Fibroblast of pulmonary artery (primary cell): ENCODE measurements around the gene FRMD4A.

Experiments
- DNase-seq: peaks from one replicate; pipeline ENCODE4 v3.0.0-alpha.2; 2010; ENCODE audit warnings: low read depth
- H3K4me3 ChIP-seq: replicated peaks from 2 replicates; pipeline ENCODE4 v1.5.1; 2011; ENCODE audit warnings: low read depth, mild to moderate bottlenecking, control low read depth, low read length, moderate library complexity
- CTCF ChIP-seq: IDR thresholded peaks from 2 replicates; pipeline ENCODE4 v1.5.1; 2011; ENCODE audit warnings: mild to moderate bottlenecking, control low read depth, low read length, inconsistent platforms; ENCODE audit errors: missing control alignments

FRMD4A gene

GRCh38 chr10:14039968-14040668, 290.6 kb downstream of the FRMD4A start:
- peak; percentile 88 for DNase-seq
- no peak for TF ChIP-seq CTCF
- H3K4me3 ChIP-seq, result no peak overlapping the region

- TF ChIP-seq CTCF, result no peak
- no peak for DNase-seq
- no peak overlapping the region for H3K4me3 ChIP-seq
These were observed 294.5 kb downstream of the FRMD4A start for GRCh38 chr10:14036233-14036632.

- no peak overlapping the region for H3K4me3 ChIP-seq
- no peak for TF ChIP-seq CTCF
- DNase-seq, result no peak
These were observed 295.2 kb downstream of the FRMD4A start for GRCh38 chr10:14035506-14035905.

- H3K4me3 ChIP-seq, result no peak overlapping the region
- DNase-seq, result peak; percentile 23
- peak; percentile 77 for TF ChIP-seq CTCF
These were observed 298.2 kb downstream of the FRMD4A start for GRCh38 chr10:14032406-14032998.

- TF ChIP-seq CTCF, result no peak
- no peak for DNase-seq
- H3K4me3 ChIP-seq, result no peak overlapping the region
These were observed 304.4 kb downstream of the FRMD4A start for GRCh38 chr10:14026325-14026724.

GRCh38 chr10:14025283-14026189, 305.2 kb downstream of the FRMD4A start:
- DNase-seq, result no peak
- H3K4me3 ChIP-seq, result no peak overlapping the region
- TF ChIP-seq CTCF, result no peak
